ENCODE results near the gene F2RL2. TPM values are rescaled to one million over a fixed set of nuclear protein-coding genes. Genes with fewer than 3 reads are reported as not detected.

The F2RL2 gene
- total and polyA plus RNA-seq, 2 donors (not counting 1 experiment from before 2014, with no cell fraction given) = not detected

- H3K27me3 Mint-ChIP-seq = no peaks in the 10 kb centered on the region
- Histone ChIP-seq H3K27ac (ENCODE audit: low read length in 2 of 2) (no peak overlapping the region), H3K27me3 (replicated peaks in 1 of 4; ENCODE audit: control extremely low read depth in 1 of 4, control insufficient read depth in 3 of 4, insufficient read depth in 4 of 4, low read length in 3 of 4) (no peaks in the 10 kb centered on the region), H3K4me1 (ENCODE audit: control insufficient read depth in 2 of 2, insufficient read depth in 2 of 2, low read length in 2 of 2) (no peaks in the 10 kb centered on the region), H4K20me1 (ENCODE audit: control insufficient read depth, insufficient read depth, low read length, poor library complexity, severe bottlenecking) (no peaks in the 10 kb centered on the region), H3K4me2 (replicated peaks; ENCODE audit: low read depth, low read length, poor library complexity, severe bottlenecking) (no peak overlapping the region), H3K4me3 (ENCODE audit: control extremely low read depth in 1 of 5, extremely low read depth in 1 of 5, insufficient read depth in 1 of 5, low read depth in 2 of 5, low read length in 4 of 5) (no peak overlapping the region), H3K9ac (ENCODE audit: low read length) (no peak overlapping the region), H3K79me2 (ENCODE audit: control insufficient read depth, insufficient read depth, low read length) (no peaks in the 10 kb centered on the region), H3K9me3 (ENCODE audit: control extremely low read depth in 1 of 3, control insufficient read depth in 2 of 3, insufficient read depth in 1 of 3, low read length in 2 of 3) (no peaks in the 10 kb centered on the region), H3K36me3 (replicated peaks in 1 of 2; ENCODE audit: control extremely low read depth in 1 of 2, control insufficient read depth in 1 of 2, extremely low read depth in 1 of 2, insufficient read depth in 2 of 2, low read length in 1 of 2) (peaks cover 0 to under 1% of the 10 kb centered on the region in 2 experiments), H2AFZ (ENCODE audit: insufficient read depth, low read depth, low read length, poor library complexity, severe bottlenecking) (no peak overlapping the region)
- no peaks in the 10 kb centered on the region for H3K9me3 Mint-ChIP-seq (ENCODE audit: insufficient read depth)
- DNase-seq (no peak), ATAC-seq (ENCODE audit: low read depth) (no peak)
- WGBS (ENCODE audit: insufficient coverage) = 100% methylated on average over 1 of the region's 3 CpGs
- H3K27ac Mint-ChIP-seq = no peak overlapping the region
- peaks cover 8% of the 10 kb centered on the region for H3K4me1 Mint-ChIP-seq
- ChIA-PET POLR2A (no interaction called here), CTCF (no interaction called here)
- TF ChIP-seq CTCF (IDR thresholded peaks at IDR 0.05) = no peak
- no peak for TF ChIP-seq EZH2 (IDR thresholded peaks at IDR 0.05; ENCODE audit: borderline replicate concordance, insufficient read depth, low read depth, low read length, poor library complexity, severe bottlenecking)
- no peak overlapping the region for H3K4me3 Mint-ChIP-seq
- intact Hi-C loops (cut with micrococcal nuclease) = no loop called here
These were observed 40.4 kb upstream of the F2RL2 start for GRCh38 chr5:76663573-76663972.

GRCh38 chr5:76662521-76662920 is 39.3 kb upstream of the F2RL2 start:
- DNase-seq = no peak
- H3K4me3 Mint-ChIP-seq = no peak overlapping the region
- ChIA-PET POLR2A (no interaction called here), CTCF (interaction anchor here (1.1 kb wide), 1 partner anchor 37 kb away, joined by 3 read pairs; no protein-coding TSS in a partner anchor)
- no peaks in the 10 kb centered on the region for H3K27me3 ChIP-seq (replicated peaks in 1 of 4; ENCODE audit: control extremely low read depth in 1 of 4, control insufficient read depth in 3 of 4, insufficient read depth in 4 of 4, low read length in 3 of 4)
- H3K27me3 Mint-ChIP-seq = no peaks in the 10 kb centered on the region
- H4K20me1 ChIP-seq (ENCODE audit: control insufficient read depth, insufficient read depth, low read length, poor library complexity, severe bottlenecking) = no peaks in the 10 kb centered on the region
- WGBS (ENCODE audit: insufficient coverage) = 95% methylated on average over 3 of the region's 5 CpGs
- intact Hi-C loops (cut with micrococcal nuclease) = no loop called here
- H3K9ac ChIP-seq (ENCODE audit: low read length) = no peak overlapping the region
- H3K27ac Mint-ChIP-seq = no peak overlapping the region
- no peaks in the 10 kb centered on the region for H3K9me3 Mint-ChIP-seq (ENCODE audit: insufficient read depth)
- no peaks in the 10 kb centered on the region for H3K79me2 ChIP-seq (ENCODE audit: control insufficient read depth, insufficient read depth, low read length)
- H3K4me2 ChIP-seq (replicated peaks; ENCODE audit: low read depth, low read length, poor library complexity, severe bottlenecking) = no peak overlapping the region
- peaks cover 8% of the 10 kb centered on the region for H3K4me1 Mint-ChIP-seq
- TF ChIP-seq CTCF (IDR thresholded peaks at IDR 0.05) (no peak), EZH2 (IDR thresholded peaks at IDR 0.05; ENCODE audit: borderline replicate concordance, insufficient read depth, low read depth, low read length, poor library complexity, severe bottlenecking) (no peak)
- no peak for ATAC-seq (ENCODE audit: low read depth)
- H3K9me3 ChIP-seq (ENCODE audit: control extremely low read depth in 1 of 3, control insufficient read depth in 2 of 3, insufficient read depth in 1 of 3, low read length in 2 of 3) = no peaks in the 10 kb centered on the region
- no peak overlapping the region for H3K4me3 ChIP-seq (ENCODE audit: control extremely low read depth in 1 of 5, extremely low read depth in 1 of 5, insufficient read depth in 1 of 5, low read depth in 2 of 5, low read length in 4 of 5)
- H2AFZ ChIP-seq (ENCODE audit: insufficient read depth, low read depth, low read length, poor library complexity, severe bottlenecking) = no peak overlapping the region
- H3K27ac ChIP-seq (ENCODE audit: low read length in 2 of 2) = no peak overlapping the region
- H3K4me1 ChIP-seq (ENCODE audit: control insufficient read depth in 2 of 2, insufficient read depth in 2 of 2, low read length in 2 of 2) = no peaks in the 10 kb centered on the region
- H3K36me3 ChIP-seq (replicated peaks in 1 of 2; ENCODE audit: control extremely low read depth in 1 of 2, control insufficient read depth in 1 of 2, extremely low read depth in 1 of 2, insufficient read depth in 2 of 2, low read length in 1 of 2) = peaks cover 3 to 4% of the 10 kb centered on the region in 2 experiments

Data from B cell (primary cell).